ENCODE results near the gene HDDC3. TPM values are rescaled to one million over a fixed set of nuclear protein-coding genes. Genes with fewer than 3 reads are reported as not detected.
"Not testable (repeated sequence)": the region's sequence is repeated elsewhere in the genome, so short reads cannot be mapped to it uniquely, and the experiment has no call there.

HDDC3 gene
- polyA plus RNA-seq, 1 of the 3 experiments (the other 2 are of a cell fraction) = 25.8 TPM

DNA sequence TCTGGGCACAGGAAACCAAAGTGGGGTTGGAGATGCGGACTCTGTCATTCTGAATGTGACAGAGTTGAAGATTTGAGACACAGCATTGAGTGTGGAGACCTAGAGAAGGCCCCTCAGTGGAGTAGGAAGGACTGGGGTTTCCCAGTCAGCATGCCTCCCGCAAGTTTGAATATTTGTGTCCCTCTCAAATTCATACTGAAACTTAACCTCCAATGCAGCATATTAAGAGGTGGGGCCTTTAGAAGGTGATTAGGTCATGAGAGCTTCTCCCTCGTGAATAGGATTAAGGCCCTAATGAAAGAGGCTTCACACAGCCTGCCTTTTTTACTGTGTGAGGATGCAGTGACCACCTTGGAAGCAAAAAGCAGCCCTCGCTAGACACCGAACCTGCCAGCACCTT lies 8.0 kb downstream of the HDDC3 start:
- CTCF ChIA-PET = no interaction called here
- Histone ChIP-seq H3K4me1 (ENCODE audit: control insufficient read depth in 1 of 2, insufficient read depth in 2 of 2, low read depth in 1 of 2, low read length in 1 of 2) (peaks cover 0 to 3% of the 10 kb centered on the region in 2 experiments; a peak in 1 of 4 replicates), H3K27ac (ENCODE audit: low read depth in 2 of 2, low read length in 1 of 2) (no peak overlapping the region), H3K36me3 (replicated peaks in 1 of 2; ENCODE audit: control insufficient read depth in 1 of 2, insufficient read depth in 2 of 2, low read length in 1 of 2) (peaks cover 7 to 19% of the 10 kb centered on the region in 2 experiments), H3K27me3 (ENCODE audit: insufficient read depth) (no peaks in the 10 kb centered on the region), H3K79me2 (ENCODE audit: insufficient read depth) (no peaks in the 10 kb centered on the region), H3K4me3 (ENCODE audit: low read depth in 2 of 2, low read length in 1 of 2) (no peak overlapping the region), H3K9me3 (no peaks in the 10 kb centered on the region), H3K9me2 (no peaks in the 10 kb centered on the region), H2AFZ (ENCODE audit: low read depth) (no peak overlapping the region), H3K4me2 (no peak overlapping the region), H3K9ac (no peak overlapping the region), H4K20me1 (ENCODE audit: insufficient read depth) (no peaks in the 10 kb centered on the region), H3F3A (replicated peaks; ENCODE audit: insufficient read depth) (no peaks in the 10 kb centered on the region)
- POLR2A ChIA-PET = no interaction called here
- TF ChIP-seq, protein P1, sequence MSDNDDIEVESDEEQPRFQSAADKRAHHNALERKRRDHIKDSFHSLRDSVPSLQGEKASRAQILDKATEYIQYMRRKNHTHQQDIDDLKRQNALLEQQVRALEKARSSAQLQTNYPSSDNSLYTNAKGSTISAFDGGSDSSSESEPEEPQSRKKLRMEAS (IDR thresholded peaks at IDR 0.05; ENCODE audit: low read depth) = no peak
- TF ChIP-seq RAD21 (IDR thresholded peaks at IDR 0.05; ENCODE audit: low read length) (no peak), RFX5 (IDR thresholded peaks at IDR 0.05; ENCODE audit: low read length) (no peak), NFIC (IDR thresholded peaks at IDR 0.05; ENCODE audit: borderline replicate concordance) (no peak), TCF12 (IDR thresholded peaks at IDR 0.05) (no peak), POLR2AphosphoS5 (IDR thresholded peaks at IDR 0.05; ENCODE audit: low read depth, low read length) (no peak), SMC3 (IDR thresholded peaks at IDR 0.05; ENCODE audit: low read depth, low read length) (no peak), ELF1 (IDR thresholded peaks at IDR 0.05) (no peak), GABPA (IDR thresholded peaks at IDR 0.05; ENCODE audit: low read depth) (no peak), EP300 (IDR thresholded peaks at IDR 0.05; ENCODE audit: borderline replicate concordance in 1 of 2, low read depth in 1 of 2, low read length in 1 of 2) (no peak), RXRA (IDR thresholded peaks at IDR 0.05; ENCODE audit: borderline replicate concordance, low read depth) (no peak), GATA2 (CRISPR knock-in tag; IDR thresholded peaks at IDR 0.05) (no peak), MXI1 (IDR thresholded peaks at IDR 0.05; ENCODE audit: low read depth, low read length) (no peak), FOXJ3 (CRISPR knock-in tag; IDR thresholded peaks at IDR 0.05) (no peak), YY1 (IDR thresholded peaks at IDR 0.05; ENCODE audit: low read depth) (no peak)
- TF ChIP-seq, protein P2, sequence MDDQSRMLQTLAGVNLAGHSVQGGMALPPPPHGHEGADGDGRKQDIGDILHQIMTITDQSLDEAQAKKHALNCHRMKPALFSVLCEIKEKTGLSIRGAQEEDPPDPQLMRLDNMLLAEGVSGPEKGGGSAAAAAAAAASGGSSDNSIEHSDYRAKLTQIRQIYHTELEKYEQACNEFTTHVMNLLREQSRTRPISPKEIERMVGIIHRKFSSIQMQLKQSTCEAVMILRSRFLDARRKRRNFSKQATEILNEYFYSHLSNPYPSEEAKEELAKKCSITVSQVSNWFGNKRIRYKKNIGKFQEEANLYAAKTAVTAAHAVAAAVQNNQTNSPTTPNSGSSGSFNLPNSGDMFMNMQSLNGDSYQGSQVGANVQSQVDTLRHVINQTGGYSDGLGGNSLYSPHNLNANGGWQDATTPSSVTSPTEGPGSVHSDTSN (IDR thresholded peaks at IDR 0.05) = no peak
- TF ChIP-seq, protein P3, sequence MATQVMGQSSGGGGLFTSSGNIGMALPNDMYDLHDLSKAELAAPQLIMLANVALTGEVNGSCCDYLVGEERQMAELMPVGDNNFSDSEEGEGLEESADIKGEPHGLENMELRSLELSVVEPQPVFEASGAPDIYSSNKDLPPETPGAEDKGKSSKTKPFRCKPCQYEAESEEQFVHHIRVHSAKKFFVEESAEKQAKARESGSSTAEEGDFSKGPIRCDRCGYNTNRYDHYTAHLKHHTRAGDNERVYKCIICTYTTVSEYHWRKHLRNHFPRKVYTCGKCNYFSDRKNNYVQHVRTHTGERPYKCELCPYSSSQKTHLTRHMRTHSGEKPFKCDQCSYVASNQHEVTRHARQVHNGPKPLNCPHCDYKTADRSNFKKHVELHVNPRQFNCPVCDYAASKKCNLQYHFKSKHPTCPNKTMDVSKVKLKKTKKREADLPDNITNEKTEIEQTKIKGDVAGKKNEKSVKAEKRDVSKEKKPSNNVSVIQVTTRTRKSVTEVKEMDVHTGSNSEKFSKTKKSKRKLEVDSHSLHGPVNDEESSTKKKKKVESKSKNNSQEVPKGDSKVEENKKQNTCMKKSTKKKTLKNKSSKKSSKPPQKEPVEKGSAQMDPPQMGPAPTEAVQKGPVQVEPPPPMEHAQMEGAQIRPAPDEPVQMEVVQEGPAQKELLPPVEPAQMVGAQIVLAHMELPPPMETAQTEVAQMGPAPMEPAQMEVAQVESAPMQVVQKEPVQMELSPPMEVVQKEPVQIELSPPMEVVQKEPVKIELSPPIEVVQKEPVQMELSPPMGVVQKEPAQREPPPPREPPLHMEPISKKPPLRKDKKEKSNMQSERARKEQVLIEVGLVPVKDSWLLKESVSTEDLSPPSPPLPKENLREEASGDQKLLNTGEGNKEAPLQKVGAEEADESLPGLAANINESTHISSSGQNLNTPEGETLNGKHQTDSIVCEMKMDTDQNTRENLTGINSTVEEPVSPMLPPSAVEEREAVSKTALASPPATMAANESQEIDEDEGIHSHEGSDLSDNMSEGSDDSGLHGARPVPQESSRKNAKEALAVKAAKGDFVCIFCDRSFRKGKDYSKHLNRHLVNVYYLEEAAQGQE (IDR thresholded peaks at IDR 0.05; ENCODE audit: low read depth, low read length) = no peak
- DNase-seq = no peak
- WGBS (ENCODE audit: low lambda C conversion rate) = 90% methylated on average over 5 of the region's 5 CpGs

DNA sequence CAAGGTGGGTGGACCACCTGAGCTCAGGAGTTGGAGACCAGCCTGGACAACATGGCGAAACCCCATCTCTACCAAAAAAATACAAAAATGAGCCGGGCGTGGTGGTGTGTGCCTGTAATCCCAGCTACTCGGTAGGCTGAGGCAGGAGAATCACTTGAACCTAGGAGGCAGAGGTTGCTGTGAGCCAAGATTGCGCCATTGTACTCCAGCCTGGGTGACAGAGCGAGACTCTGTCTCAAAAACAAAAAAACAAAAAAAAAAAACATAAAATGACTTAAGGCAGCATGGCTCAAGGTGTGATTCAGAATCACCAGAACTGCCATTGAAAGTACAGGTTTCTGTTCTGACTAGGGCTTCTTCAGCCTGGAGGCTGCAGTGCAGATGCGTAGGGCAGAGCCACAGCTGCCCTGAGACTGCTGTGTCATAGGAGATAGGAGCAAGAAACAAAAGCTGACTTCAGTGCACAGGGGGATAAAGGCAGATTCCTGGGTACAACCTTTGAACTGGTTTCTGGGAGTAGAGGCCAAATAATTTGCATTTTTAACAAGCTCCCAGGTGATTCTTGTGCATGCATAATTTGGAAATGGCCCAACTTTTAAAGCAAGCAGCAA lies 9.5 kb downstream of the HDDC3 start:
- 98% methylated on average over 7 of the region's 7 CpGs for WGBS (ENCODE audit: low lambda C conversion rate)
- H3K79me2 ChIP-seq (ENCODE audit: insufficient read depth); DNase-seq; H2AFZ ChIP-seq (ENCODE audit: low read depth); H3K4me3 ChIP-seq (ENCODE audit: low read depth in 2 of 2, low read length in 1 of 2); H3K27me3 ChIP-seq (ENCODE audit: insufficient read depth); H3K9me3 ChIP-seq; H3K27ac ChIP-seq (ENCODE audit: low read depth in 2 of 2, low read length in 1 of 2); H3F3A ChIP-seq (replicated peaks; ENCODE audit: insufficient read depth); POLR2A ChIA-PET; H3K4me1 ChIP-seq (ENCODE audit: control insufficient read depth in 1 of 2, insufficient read depth in 2 of 2, low read depth in 1 of 2, low read length in 1 of 2); H4K20me1 ChIP-seq (ENCODE audit: insufficient read depth); H3K4me2 ChIP-seq; H3K9ac ChIP-seq; H3K9me2 ChIP-seq: not testable (repeated sequence)
- CTCF ChIA-PET = interaction anchor here (0.7 to 4.0 kb wide), 3 partner anchors 11 to 99 kb away, joined by 3 to 46 read pairs (median 6); partner anchors contain the start of genes HDDC3, MAN2A2 and UNC45A
- H3K36me3 ChIP-seq (replicated peaks in 1 of 2; ENCODE audit: control insufficient read depth in 1 of 2, insufficient read depth in 2 of 2, low read length in 1 of 2) = peaks cover 7 to 31% of the 10 kb centered on the region in 2 experiments

All from SK-N-SH (cell line).